Measurements from ENCODE around the gene AADACL2.

Gene AADACL2

DNA sequence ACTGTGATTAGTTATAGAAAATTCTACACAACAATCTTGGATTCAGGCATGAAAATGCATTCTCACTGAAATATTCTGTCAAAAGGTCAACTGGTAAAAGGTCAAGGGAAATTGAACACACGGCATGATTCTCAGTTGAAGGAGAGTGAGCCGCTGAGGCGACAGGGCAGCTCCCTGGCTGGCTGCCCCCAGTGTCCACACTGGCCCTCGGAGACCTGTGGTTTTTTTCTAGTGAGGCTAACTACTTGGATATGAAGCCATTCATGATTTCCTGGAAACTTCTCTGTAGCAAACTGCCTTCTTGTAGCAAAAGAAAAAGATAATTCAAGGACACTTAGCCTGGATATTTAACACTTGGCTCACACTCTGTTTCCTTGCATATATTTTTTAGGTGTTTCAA, 37.2 kb downstream of the AADACL2 start:
- no peak overlapping the region for H3K4me3 ChIP-seq (replicated peaks; ENCODE audit: low read depth, low read length)
- no peak for DNase-seq (ENCODE audit: extremely low read depth, low read depth)
- TF ChIP-seq, protein P1, sequence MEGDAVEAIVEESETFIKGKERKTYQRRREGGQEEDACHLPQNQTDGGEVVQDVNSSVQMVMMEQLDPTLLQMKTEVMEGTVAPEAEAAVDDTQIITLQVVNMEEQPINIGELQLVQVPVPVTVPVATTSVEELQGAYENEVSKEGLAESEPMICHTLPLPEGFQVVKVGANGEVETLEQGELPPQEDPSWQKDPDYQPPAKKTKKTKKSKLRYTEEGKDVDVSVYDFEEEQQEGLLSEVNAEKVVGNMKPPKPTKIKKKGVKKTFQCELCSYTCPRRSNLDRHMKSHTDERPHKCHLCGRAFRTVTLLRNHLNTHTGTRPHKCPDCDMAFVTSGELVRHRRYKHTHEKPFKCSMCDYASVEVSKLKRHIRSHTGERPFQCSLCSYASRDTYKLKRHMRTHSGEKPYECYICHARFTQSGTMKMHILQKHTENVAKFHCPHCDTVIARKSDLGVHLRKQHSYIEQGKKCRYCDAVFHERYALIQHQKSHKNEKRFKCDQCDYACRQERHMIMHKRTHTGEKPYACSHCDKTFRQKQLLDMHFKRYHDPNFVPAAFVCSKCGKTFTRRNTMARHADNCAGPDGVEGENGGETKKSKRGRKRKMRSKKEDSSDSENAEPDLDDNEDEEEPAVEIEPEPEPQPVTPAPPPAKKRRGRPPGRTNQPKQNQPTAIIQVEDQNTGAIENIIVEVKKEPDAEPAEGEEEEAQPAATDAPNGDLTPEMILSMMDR (IDR thresholded peaks at IDR 0.05; ENCODE audit: low read depth, low read length, missing control alignments), result no peak

GRCh38 chr3:151772825-151773480, 39.2 kb downstream of the AADACL2 start:
- H3K4me3 ChIP-seq (replicated peaks; ENCODE audit: low read depth, low read length), result no peak overlapping the region
- TF ChIP-seq, protein P1 (IDR thresholded peaks at IDR 0.05; ENCODE audit: low read depth, low read length, missing control alignments), result no peak
- no peak for DNase-seq (ENCODE audit: extremely low read depth, low read depth)

GRCh38 chr3:151774235-151774634, 40.5 kb downstream of the AADACL2 start:
- no peak for DNase-seq (ENCODE audit: extremely low read depth, low read depth)
- TF ChIP-seq, protein P1 (IDR thresholded peaks at IDR 0.05; ENCODE audit: low read depth, low read length, missing control alignments), result no peak
- no peak overlapping the region for H3K4me3 ChIP-seq (replicated peaks; ENCODE audit: low read depth, low read length)

- no peak overlapping the region for H3K4me3 ChIP-seq (replicated peaks; ENCODE audit: low read depth, low read length)
- TF ChIP-seq, protein P1 (IDR thresholded peaks at IDR 0.05; ENCODE audit: low read depth, low read length, missing control alignments), result no peak
- no peak for DNase-seq (ENCODE audit: extremely low read depth, low read depth)
These were observed 41.2 kb downstream of the AADACL2 start for GRCh38 chr3:151774910-151775309.

- H3K4me3 ChIP-seq (replicated peaks; ENCODE audit: low read depth, low read length), result no peak overlapping the region
- no peak for DNase-seq (ENCODE audit: extremely low read depth, low read depth)
- TF ChIP-seq, protein P1 (IDR thresholded peaks at IDR 0.05; ENCODE audit: low read depth, low read length, missing control alignments), result no peak
These were observed 41.9 kb downstream of the AADACL2 start for GRCh38 chr3:151775314-151776258.

- TF ChIP-seq, protein P1 (IDR thresholded peaks at IDR 0.05; ENCODE audit: low read depth, low read length, missing control alignments), result no peak
- H3K4me3 ChIP-seq (replicated peaks; ENCODE audit: low read depth, low read length), result no peak overlapping the region
- DNase-seq (ENCODE audit: extremely low read depth, low read depth), result no peak
These were observed 42.6 kb downstream of the AADACL2 start for GRCh38 chr3:151776259-151776740.

Measured in HFF-Myc (cell line).